IPS-15b (cell line): Measurements from ENCODE around the gene CZIB.

Experiments used
- H3K27me3 ChIP-seq: one replicate; pipeline ENCODE4 v1.6.1; 2013; ENCODE audit warnings: low read length; ENCODE audit not compliant: control insufficient read depth, insufficient read depth
- H3K36me3 ChIP-seq: one replicate; pipeline ENCODE4 v1.6.1; 2013; ENCODE audit warnings: low read length; ENCODE audit not compliant: control insufficient read depth, insufficient read depth
- H3K4me1 ChIP-seq: one replicate; pipeline ENCODE4 v1.6.1; 2013; ENCODE audit warnings: mild to moderate bottlenecking, low read length; ENCODE audit not compliant: control insufficient read depth, insufficient read depth
- H3K4me3 ChIP-seq: one replicate; pipeline ENCODE4 v1.5.1; 2013; ENCODE audit warnings: low read depth, low read length
- H3K9ac ChIP-seq: one replicate; pipeline ENCODE4 v1.6.1; 2013; ENCODE audit warnings: low read depth, mild to moderate bottlenecking, low read length
- H3K9me3 ChIP-seq: one replicate; pipeline ENCODE4 v1.6.1; 2013; ENCODE audit warnings: mild to moderate bottlenecking, low read length; ENCODE audit not compliant: control insufficient read depth, insufficient read depth

Gene CZIB

GRCh38 chr1:53256511-53257453 lies 36.3 kb upstream of the CZIB start:
- Histone ChIP-seq H3K27me3 (no peaks in the 10 kb centered on the region), H3K4me1 (no peaks in the 10 kb centered on the region), H3K9me3 (no peaks in the 10 kb centered on the region), H3K9ac (no peak overlapping the region), H3K4me3 (no peak overlapping the region), H3K36me3 (peaks cover 29% of the 10 kb centered on the region)

DNA sequence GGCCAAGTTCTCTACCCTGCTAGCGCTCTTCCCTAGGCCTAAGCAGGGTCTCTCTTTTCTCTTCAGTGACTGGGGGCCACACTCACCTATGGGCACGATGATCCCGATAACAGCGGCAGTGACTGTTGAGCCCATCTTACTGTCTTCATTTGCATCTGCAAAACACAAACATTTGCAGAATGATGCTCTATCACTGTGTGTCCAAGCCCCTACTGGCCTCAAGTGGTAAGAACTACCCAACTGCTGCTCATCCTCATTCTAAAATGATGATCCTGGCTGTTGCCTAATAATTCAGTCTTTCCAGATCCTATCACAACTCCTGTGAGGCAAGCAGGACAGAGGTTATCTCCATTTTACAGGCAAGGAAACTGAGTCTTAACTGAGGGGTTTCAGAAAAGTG lies 34.6 kb upstream of the CZIB start:
- Histone ChIP-seq H3K4me3 (no peak overlapping the region), H3K9me3 (no peaks in the 10 kb centered on the region), H3K9ac (no peak overlapping the region), H3K36me3 (peaks cover 26% of the 10 kb centered on the region), H3K27me3 (no peaks in the 10 kb centered on the region), H3K4me1 (no peaks in the 10 kb centered on the region)

DNA sequence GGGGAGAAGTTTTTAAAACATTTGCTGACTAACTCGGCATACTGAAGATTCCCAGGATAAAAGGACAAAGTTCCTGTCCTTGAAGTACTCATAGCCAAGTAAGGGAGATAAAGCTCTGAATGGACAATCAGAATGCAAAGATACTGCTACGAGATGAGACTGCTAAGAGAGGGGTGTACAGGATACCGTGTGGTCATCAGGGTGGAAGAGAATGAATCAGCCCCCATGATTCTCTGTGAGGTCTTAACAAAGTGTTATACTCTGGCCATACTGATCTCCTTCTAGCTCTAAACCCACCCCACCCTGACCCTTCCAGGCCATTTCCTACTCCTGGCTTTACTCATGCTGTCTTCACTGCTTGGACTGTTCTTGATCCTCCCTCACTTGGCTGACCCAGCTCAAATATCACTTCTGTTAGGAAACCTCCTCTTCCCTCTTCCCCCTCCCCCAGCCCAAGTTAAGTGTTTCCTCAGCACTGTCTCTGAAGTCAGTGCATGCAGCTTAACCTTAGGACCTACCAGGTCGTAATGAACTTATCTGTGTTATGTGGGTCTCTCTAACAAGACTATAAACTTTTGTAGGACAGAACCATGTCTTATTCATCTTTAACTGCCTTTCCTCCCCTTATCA lies 33.7 kb upstream of the CZIB start:
- H3K27me3 ChIP-seq: no peaks in the 10 kb centered on the region
- no peak overlapping the region for H3K9ac ChIP-seq
- H3K36me3 ChIP-seq: peaks cover 30% of the 10 kb centered on the region

DNA sequence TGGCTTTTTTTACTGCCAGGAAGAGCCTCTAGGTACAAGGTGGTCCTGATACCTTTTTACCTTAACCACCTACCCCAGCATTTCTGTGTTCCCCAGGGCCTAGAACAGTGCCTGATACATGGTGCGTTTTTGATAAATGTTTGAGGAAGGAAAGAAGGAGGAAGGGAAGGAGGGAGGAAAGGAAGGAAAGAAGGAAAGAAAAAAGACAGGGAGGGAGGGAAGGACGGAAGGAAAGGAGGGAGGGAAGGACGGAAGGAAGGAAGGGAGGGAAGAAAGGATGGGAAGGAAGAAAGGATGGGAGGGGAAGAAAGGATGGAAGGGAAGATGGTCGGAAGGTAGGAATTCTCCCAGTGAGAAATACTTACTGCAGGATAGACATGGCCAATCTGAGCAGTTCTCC lies 29.9 kb upstream of the CZIB start:
- no peaks in the 10 kb centered on the region for H3K4me1 ChIP-seq
- no peak overlapping the region for H3K9ac ChIP-seq
- no peaks in the 10 kb centered on the region for H3K9me3 ChIP-seq
- no peaks in the 10 kb centered on the region for H3K27me3 ChIP-seq
- no peak overlapping the region for H3K4me3 ChIP-seq
- H3K36me3 ChIP-seq: peaks cover 32% of the 10 kb centered on the region

More for the DNA sequence above, 33.7 kb upstream of the CZIB start:
- H3K9me3 ChIP-seq: no peaks in the 10 kb centered on the region
- H3K4me3 ChIP-seq: no peak overlapping the region
- H3K4me1 ChIP-seq: no peaks in the 10 kb centered on the region

DNA sequence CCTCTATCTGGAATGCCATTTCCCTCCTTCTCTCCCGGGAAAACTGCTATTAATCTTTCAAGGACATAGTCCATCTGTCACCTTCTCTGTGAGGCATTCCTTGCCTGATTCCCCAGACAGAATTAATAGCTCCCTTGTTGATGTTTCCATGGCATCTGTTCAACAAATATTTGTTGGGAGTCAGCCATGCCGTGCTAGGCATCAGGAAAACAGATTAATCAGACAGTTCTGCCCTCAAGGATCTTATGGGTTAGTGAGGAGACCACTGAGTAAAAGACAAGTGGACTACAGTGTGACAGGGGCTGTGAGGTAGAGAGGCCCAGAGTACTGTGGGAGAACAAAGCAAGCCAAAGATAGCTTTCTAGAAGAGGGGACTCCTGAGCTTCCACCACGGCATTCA lies 29.3 kb upstream of the CZIB start:
- Histone ChIP-seq H3K9ac (no peak overlapping the region), H3K4me3 (no peak overlapping the region), H3K36me3 (peaks cover 32% of the 10 kb centered on the region), H3K27me3 (no peaks in the 10 kb centered on the region), H3K9me3 (no peaks in the 10 kb centered on the region), H3K4me1 (no peaks in the 10 kb centered on the region)

DNA sequence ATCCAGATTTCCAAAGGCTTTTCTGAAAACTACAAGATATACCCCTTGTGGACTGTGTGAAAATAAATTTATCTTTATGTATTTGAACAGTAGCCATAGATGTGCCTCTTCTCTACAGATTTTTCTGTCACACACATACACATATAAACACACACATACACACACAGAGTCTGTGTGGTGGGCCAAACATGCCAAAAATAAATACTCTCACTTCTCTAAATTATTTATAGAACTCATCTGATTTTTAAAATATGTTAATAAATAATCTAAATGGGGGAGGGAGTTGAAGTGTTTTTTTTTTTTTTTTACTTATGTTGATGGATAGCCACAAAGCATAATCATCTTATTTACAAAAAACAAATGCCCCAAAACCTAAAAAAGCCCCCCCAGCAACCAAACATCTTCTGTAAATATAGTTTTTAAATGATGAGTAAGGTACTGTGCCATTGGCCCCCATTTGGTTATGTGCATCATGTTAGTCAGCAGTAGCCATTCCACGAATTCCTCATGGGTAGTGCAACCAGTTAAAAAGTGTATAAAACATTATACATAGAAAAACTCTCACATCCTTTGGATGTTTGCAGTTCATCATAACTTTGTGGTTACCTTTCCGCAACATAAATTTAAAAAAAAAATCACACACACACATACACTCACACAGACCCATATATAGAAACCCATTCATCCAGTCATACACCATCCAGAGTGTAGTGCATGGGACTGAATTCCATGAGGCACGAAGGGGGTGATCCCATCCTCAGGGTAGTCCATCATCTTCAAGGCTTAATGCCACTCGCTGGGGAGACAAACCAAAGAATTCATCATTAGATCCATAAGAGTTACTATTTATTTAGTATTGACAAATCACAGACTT lies 26.1 kb upstream of the CZIB start:
- Histone ChIP-seq H3K4me3 (no peak overlapping the region), H3K9me3 (no peaks in the 10 kb centered on the region), H3K4me1 (no peaks in the 10 kb centered on the region), H3K36me3 (peaks cover 32% of the 10 kb centered on the region), H3K9ac (no peak overlapping the region), H3K27me3 (no peaks in the 10 kb centered on the region)

- no peaks in the 10 kb centered on the region for H3K4me1 ChIP-seq
- peaks cover 13% of the 10 kb centered on the region for H3K36me3 ChIP-seq
- no peaks in the 10 kb centered on the region for H3K27me3 ChIP-seq
- H3K9me3 ChIP-seq: no peaks in the 10 kb centered on the region
- H3K9ac ChIP-seq: no peak overlapping the region
- no peak overlapping the region for H3K4me3 ChIP-seq
Observed at GRCh38 chr1:53244141-53244540, 23.7 kb upstream of the CZIB start.

DNA sequence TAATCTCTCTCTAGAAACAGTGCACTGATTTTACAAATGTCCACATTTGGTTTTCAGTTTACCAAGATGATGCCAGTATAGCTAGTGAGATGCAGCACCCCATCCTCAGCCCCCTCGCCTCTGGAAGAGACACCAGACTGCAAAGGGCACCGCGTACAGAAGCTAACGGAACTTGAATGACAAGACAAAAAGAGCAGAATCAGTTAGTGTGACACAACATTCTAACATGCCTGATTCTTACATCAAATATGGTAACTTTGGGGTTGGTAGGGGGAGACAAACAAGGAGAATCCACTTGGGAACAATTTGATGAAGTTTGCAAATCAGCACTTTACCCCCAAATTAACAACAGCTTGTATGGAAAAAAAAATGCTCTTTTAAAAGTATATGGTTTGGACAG lies 21.9 kb upstream of the CZIB start:
- no peaks in the 10 kb centered on the region for H3K4me1 ChIP-seq
- H3K9me3 ChIP-seq: no peaks in the 10 kb centered on the region
- H3K9ac ChIP-seq: no peak overlapping the region
- peaks cover 6% of the 10 kb centered on the region for H3K36me3 ChIP-seq
- no peaks in the 10 kb centered on the region for H3K27me3 ChIP-seq
- H3K4me3 ChIP-seq: no peak overlapping the region

DNA sequence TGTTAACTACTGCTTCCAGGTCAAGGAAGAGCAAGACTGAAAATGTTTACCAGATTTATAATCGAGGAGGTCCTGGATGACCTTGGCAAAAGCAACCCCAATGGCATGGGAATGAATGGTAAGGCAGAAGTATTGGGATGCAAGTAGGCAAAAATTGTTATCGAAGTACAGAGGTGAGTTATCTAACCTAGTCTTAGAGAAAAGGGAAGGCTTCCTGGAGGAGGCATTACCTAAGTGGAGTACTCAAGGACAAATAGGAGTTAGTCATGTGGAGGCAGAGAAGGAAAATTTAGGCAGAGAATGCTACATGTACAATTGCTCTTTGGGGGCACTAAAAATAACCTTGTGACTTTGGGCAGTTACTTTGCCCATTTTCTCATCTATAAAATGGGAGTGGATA lies 21.4 kb upstream of the CZIB start:
- Histone ChIP-seq H3K36me3 (peaks cover 6% of the 10 kb centered on the region), H3K27me3 (no peaks in the 10 kb centered on the region), H3K9me3 (no peaks in the 10 kb centered on the region), H3K9ac (no peak overlapping the region), H3K4me1 (no peaks in the 10 kb centered on the region), H3K4me3 (no peak overlapping the region)

- peak within 1 kb of the TSS; percentile 87 for H3K9ac ChIP-seq
- H3K4me3 ChIP-seq: peak within 1 kb of the TSS; percentile 97
- no peaks in the 10 kb centered on the region for H3K9me3 ChIP-seq
- H3K36me3 ChIP-seq: peaks cover 9% of the 10 kb centered on the region
- H3K4me1 ChIP-seq: no peaks in the 10 kb centered on the region
- no peaks in the 10 kb centered on the region for H3K27me3 ChIP-seq
Observed at GRCh38 chr1:53238197-53239155, 18.0 kb upstream of the CZIB start, which contains the start of gene MAGOH. TSS of gene MAGOH (minus strand) at chr1:53238518. CDS start at chr1:53238448, 70 bp downstream.
